Esophagus (tissue), 2 donors: ENCODE measurements around the gene INPP5F. TPM values are rescaled to one million over a fixed set of nuclear protein-coding genes. Genes with fewer than 3 reads are reported as not detected.
"Not testable (repeated sequence)": the region's sequence is repeated elsewhere in the genome, so short reads cannot be mapped to it uniquely, and the experiment has no call there.

ENCODE experiments used
- H3K27ac ChIP-seq, 2 donors: one replicate each; pipeline ENCODE4 v1.5.1; 2013; ENCODE audit warnings: low read depth in 2 of 2, mild to moderate bottlenecking in 2 of 2, inconsistent platforms in 1 of 2, low read length in 1 of 2, moderate library complexity in 1 of 2
- H3K27me3 ChIP-seq, 2 donors: one replicate each; pipeline ENCODE4 v1.6.1; 2013; ENCODE audit warnings: low read length in 2 of 2, control low read depth in 1 of 2, mild to moderate bottlenecking in 1 of 2; ENCODE audit not compliant: insufficient read depth in 2 of 2, control insufficient read depth in 1 of 2
- H3K36me3 ChIP-seq, 2 donors: one replicate each; pipeline ENCODE4 v1.6.1; 2013; ENCODE audit warnings: low read length in 1 of 2; ENCODE audit not compliant: control insufficient read depth in 2 of 2, insufficient read depth in 2 of 2
- H3K4me1 ChIP-seq, 2 donors: one replicate each; pipeline ENCODE4 v1.6.1; 2013; ENCODE audit warnings: low read length in 1 of 2; ENCODE audit not compliant: control insufficient read depth in 2 of 2, insufficient read depth in 2 of 2
- H3K4me3 ChIP-seq, 2 donors: one replicate each; pipeline ENCODE4 v1.5.1; 2013; ENCODE audit warnings: low read length in 2 of 2, mild to moderate bottlenecking in 2 of 2, low read depth in 1 of 2, moderate library complexity in 1 of 2
- H3K9me3 ChIP-seq, 2 donors: one replicate each; pipeline ENCODE4 v1.6.1; 2013; ENCODE audit warnings: mild to moderate bottlenecking in 2 of 2, low read depth in 1 of 2, low read length in 1 of 2, moderate library complexity in 1 of 2; ENCODE audit not compliant: control insufficient read depth in 2 of 2, insufficient read depth in 1 of 2
- WGBS, 2 donors: extraction: QIAGEN DNeasy Blood & Tissue Kit; methylation state at CpG; one replicate each; pipeline ENCODE4 v1.1.7; 2013; 5-methylcytosine and 5-hydroxymethylcytosine counted together
- polyA plus RNA-seq, 2 donors: library from polyadenylated mRNA; stranded (reverse); fragments of 200-250 nt; gene quantifications; one replicate each; pipeline ENCODE4 v1.2.3, GENCODE V29; 2013
- donor health status: healthy with polysubstance abuse.
- donor health status: Bipolar disorder and iron deficiency.

The INPP5F gene
- polyA plus RNA-seq, 2 donors = 5.1 to 5.8 TPM

GRCh38 chr10:119780879-119781480 lies 55.1 kb downstream of the INPP5F start:
- no peaks in the 10 kb centered on the region for H3K4me1 ChIP-seq
- H3K9me3 ChIP-seq = no peaks in the 10 kb centered on the region
- H3K36me3 ChIP-seq = no peaks in the 10 kb centered on the region
- no peak overlapping the region for H3K27ac ChIP-seq
- no peaks in the 10 kb centered on the region for H3K27me3 ChIP-seq
- WGBS, 2 donors = 97 to 98% methylated on average over 5 of the region's 5 CpGs
- H3K4me3 ChIP-seq = no peak overlapping the region

GRCh38 chr10:119781498-119781897 lies 55.6 kb downstream of the INPP5F start:
- H3K9me3 ChIP-seq = no peaks in the 10 kb centered on the region
- H3K4me1 ChIP-seq = no peaks in the 10 kb centered on the region
- no peak overlapping the region for H3K4me3 ChIP-seq
- no peak overlapping the region for H3K27ac ChIP-seq
- no peaks in the 10 kb centered on the region for H3K36me3 ChIP-seq
- WGBS, 2 donors = 82 to 83% methylated on average over 2 of the region's 2 CpGs
- H3K27me3 ChIP-seq = no peaks in the 10 kb centered on the region

- Histone ChIP-seq H3K4me1 (no peaks in the 10 kb centered on the region), H3K36me3 (no peaks in the 10 kb centered on the region), H3K27me3 (no peaks in the 10 kb centered on the region), H3K4me3 (no peak overlapping the region), H3K27ac (no peak overlapping the region), H3K9me3 (no peaks in the 10 kb centered on the region)
- 83 to 91% methylated on average over 4 of the region's 4 CpGs for WGBS, 2 donors
Measured at GRCh38 chr10:119782981-119783664, 57.3 kb downstream of the INPP5F start.

GRCh38 chr10:119783665-119784027 lies 57.8 kb downstream of the INPP5F start:
- Histone ChIP-seq H3K27ac (no peak overlapping the region), H3K4me3 (no peak overlapping the region), H3K36me3 (no peaks in the 10 kb centered on the region), H3K27me3 (no peaks in the 10 kb centered on the region), H3K4me1 (no peaks in the 10 kb centered on the region), H3K9me3 (no peaks in the 10 kb centered on the region)
- WGBS, 2 donors = 75 to 81% methylated on average over 7 of the region's 7 CpGs

GRCh38 chr10:119784340-119785067 lies 58.7 kb downstream of the INPP5F start:
- Histone ChIP-seq H3K36me3 (no peaks in the 10 kb centered on the region), H3K27me3 (no peaks in the 10 kb centered on the region), H3K9me3 (no peaks in the 10 kb centered on the region), H3K27ac (no peak overlapping the region), H3K4me1 (no peaks in the 10 kb centered on the region), H3K4me3 (no peak overlapping the region)
- 55 to 65% methylated on average over 7 of the region's 7 CpGs for WGBS, 2 donors

GRCh38 chr10:119786117-119786769 lies 60.4 kb downstream of the INPP5F start:
- H3K9me3 ChIP-seq = no peaks in the 10 kb centered on the region
- H3K4me1 ChIP-seq = no peaks in the 10 kb centered on the region
- no peak overlapping the region for H3K27ac ChIP-seq
- H3K36me3 ChIP-seq = no peaks in the 10 kb centered on the region
- no peak overlapping the region for H3K4me3 ChIP-seq
- no peaks in the 10 kb centered on the region for H3K27me3 ChIP-seq
- 78 to 86% methylated on average over 5 of the region's 5 CpGs for WGBS, 2 donors

- H3K36me3 ChIP-seq, H3K9me3 ChIP-seq, H3K4me3 ChIP-seq, H3K27ac ChIP-seq, H3K27me3 ChIP-seq, H3K4me1 ChIP-seq: not testable (repeated sequence)
- WGBS, 2 donors = 97 to 98% methylated on average over 12 to 30 of the region's 32 CpGs
Measured at GRCh38 chr10:119795101-119795500, 69.3 kb downstream of the INPP5F start.

GRCh38 chr10:119796039-119796438 lies 70.2 kb downstream of the INPP5F start:
- Histone ChIP-seq H3K9me3 (no peaks in the 10 kb centered on the region), H3K36me3 (no peaks in the 10 kb centered on the region), H3K4me3 (no peak overlapping the region), H3K27ac (no peak overlapping the region), H3K4me1 (no peaks in the 10 kb centered on the region), H3K27me3 (no peaks in the 10 kb centered on the region)
- WGBS, 2 donors = 98 to 99% methylated on average over 4 to 6 of the region's 6 CpGs

- Histone ChIP-seq H3K36me3 (no peaks in the 10 kb centered on the region), H3K4me1 (no peaks in the 10 kb centered on the region), H3K9me3 (no peaks in the 10 kb centered on the region), H3K4me3 (no peak overlapping the region), H3K27me3 (no peaks in the 10 kb centered on the region), H3K27ac (no peak overlapping the region)
- WGBS, 2 donors = 94 to 95% methylated on average over 2 of the region's 2 CpGs
Measured at GRCh38 chr10:119801176-119801575, 75.3 kb downstream of the INPP5F start.
